ENCODE data around the gene LRRC31. TPM values are rescaled to one million over a fixed set of nuclear protein-coding genes. Genes with fewer than 3 reads are reported as not detected.

The LRRC31 gene
- total RNA-seq, 1 donor from 2014 or later: not detected

GRCh38 chr3:169790687-169791429 lies 78.9 kb downstream of the LRRC31 start:
- no peak overlapping the region for H3K4me3 ChIP-seq (ENCODE audit: low read depth, low read length)
- DNase-seq (ENCODE audit: low read depth) (peak; percentile 55), FAIRE-seq (no peak)
- H3K27me3 ChIP-seq (ENCODE audit: control insufficient read depth, insufficient read depth, low read length): no peaks in the 10 kb centered on the region
- no peak for TF ChIP-seq CTCF (IDR thresholded peaks at IDR 0.05; ENCODE audit: insufficient read depth, low read length, severe bottlenecking)
- H3K36me3 ChIP-seq (ENCODE audit: control insufficient read depth, insufficient read depth, low read length): peaks cover 2% of the 10 kb centered on the region

- no peak for TF ChIP-seq CTCF (IDR thresholded peaks at IDR 0.05; ENCODE audit: insufficient read depth, low read length, severe bottlenecking)
- no peaks in the 10 kb centered on the region for H3K27me3 ChIP-seq (ENCODE audit: control insufficient read depth, insufficient read depth, low read length)
- peaks cover 2% of the 10 kb centered on the region for H3K36me3 ChIP-seq (ENCODE audit: control insufficient read depth, insufficient read depth, low read length)
- no peak for FAIRE-seq
- H3K4me3 ChIP-seq (ENCODE audit: low read depth, low read length): no peak overlapping the region
- no peak for DNase-seq (ENCODE audit: low read depth)
Measured at GRCh38 chr3:169790219-169790618, 79.5 kb downstream of the LRRC31 start.

Other genes with a start within 250 kb of the LRRC31 start
- gene MECOM, start 206.2 kb downstream of the LRRC31 start, total RNA-seq: 7.6 and 10.6 TPM in 2 replicates
- 118 and 346 TPM in 2 replicates for gene TERC, start 104.9 kb downstream of the LRRC31 start, total RNA-seq
- 0.64 and 1.1 TPM in 2 replicates for gene ACTRT3, start 100.4 kb downstream of the LRRC31 start, total RNA-seq
- gene MYNN, start 96.5 kb downstream of the LRRC31 start, total RNA-seq: 31.6 TPM in 2 replicates
- gene LRRIQ4, start 57.1 kb downstream of the LRRC31 start, total RNA-seq: not detected in 2 replicates
- gene LRRC34, start 57.0 kb downstream of the LRRC31 start, total RNA-seq: under 0.01 and 0.38 TPM in 2 replicates
- not detected in 2 replicates for gene SAMD7, start 41.6 kb upstream of the LRRC31 start, total RNA-seq
- 27.1 and 39.2 TPM in 2 replicates for gene SEC62, start 96.9 kb upstream of the LRRC31 start, total RNA-seq
- 1.3 and 2.0 TPM in 2 replicates for gene GPR160, start 168.1 kb upstream of the LRRC31 start, total RNA-seq